Measurements from ENCODE around the gene ANKRD63. TPM values are rescaled to one million over a fixed set of nuclear protein-coding genes. Genes with fewer than 3 reads are reported as not detected.

The ANKRD63 gene
- polyA plus RNA-seq, 1 experiment = not detected

- CTCF ChIA-PET = interaction anchor here (6.0 to 7.6 kb wide), 2 partner anchors 8 to 13 kb away, joined by 35 to 74 read pairs; no protein-coding TSS in a partner anchor
- Histone ChIP-seq H3K36me3 (ENCODE audit: control insufficient read depth, insufficient read depth, low read length) (no peaks in the 10 kb centered on the region), H3K4me3 (ENCODE audit: low read depth, low read length) (no peak overlapping the region), H3K27me3 (ENCODE audit: control insufficient read depth, insufficient read depth, low read length) (peaks cover 4% of the 10 kb centered on the region)
- POLR2A ChIA-PET = no interaction called here
- TF ChIP-seq CTCF (IDR thresholded peaks at IDR 0.05; ENCODE audit: insufficient read depth, low read depth, low read length) = no peak
- DNase-seq (ENCODE audit: low read depth) = no peak
Measured at GRCh38 chr15:40265355-40265754, 17.5 kb downstream of the ANKRD63 start.

- Histone ChIP-seq H3K36me3 (ENCODE audit: control insufficient read depth, insufficient read depth, low read length) (no peaks in the 10 kb centered on the region), H3K4me3 (ENCODE audit: low read depth, low read length) (no peak overlapping the region), H3K27me3 (ENCODE audit: control insufficient read depth, insufficient read depth, low read length) (no peaks in the 10 kb centered on the region; the same call in 1 of the 2 replicates)
- no peak for DNase-seq (ENCODE audit: low read depth)
- ChIA-PET CTCF (interaction anchor here (0.6 to 7.6 kb wide), 8 partner anchors 9 to 219 kb away, joined by 3 to 74 read pairs (median 8); partner anchors contain the start of gene ANKRD63), POLR2A (no interaction called here)
- TF ChIP-seq CTCF (IDR thresholded peaks at IDR 0.05; ENCODE audit: insufficient read depth, low read depth, low read length) = no peak
Measured at GRCh38 chr15:40264321-40265153, 18.3 kb downstream of the ANKRD63 start.

- no peaks in the 10 kb centered on the region; the same call in 1 of the 2 replicates for H3K27me3 ChIP-seq (ENCODE audit: control insufficient read depth, insufficient read depth, low read length)
- no peak for TF ChIP-seq CTCF (IDR thresholded peaks at IDR 0.05; ENCODE audit: insufficient read depth, low read depth, low read length)
- no peak for DNase-seq (ENCODE audit: low read depth)
- POLR2A ChIA-PET = interaction anchor here (0.6 kb wide), 1 partner anchor 14 kb away, joined by 4 read pairs; no protein-coding TSS in a partner anchor
- H3K4me3 ChIP-seq (ENCODE audit: low read depth, low read length) = no peak overlapping the region
- CTCF ChIA-PET = interaction anchor here (0.7 to 7.6 kb wide), 11 partner anchors 9 to 218 kb away, joined by 3 to 74 read pairs (median 6); no protein-coding TSS in a partner anchor
- H3K36me3 ChIP-seq (ENCODE audit: control insufficient read depth, insufficient read depth, low read length) = no peaks in the 10 kb centered on the region
Measured at GRCh38 chr15:40263024-40263754, 19.7 kb downstream of the ANKRD63 start.

- TF ChIP-seq CTCF (IDR thresholded peaks at IDR 0.05; ENCODE audit: insufficient read depth, low read depth, low read length) = no peak
- H3K36me3 ChIP-seq (ENCODE audit: control insufficient read depth, insufficient read depth, low read length) = no peaks in the 10 kb centered on the region
- H3K27me3 ChIP-seq (ENCODE audit: control insufficient read depth, insufficient read depth, low read length) = peaks cover 18% of the 10 kb centered on the region
- DNase-seq (ENCODE audit: low read depth) = no peak
- H3K4me3 ChIP-seq (ENCODE audit: low read depth, low read length) = no peak overlapping the region
- POLR2A ChIA-PET = no interaction called here
- CTCF ChIA-PET = interaction anchor here (0.9 to 2.8 kb wide), 4 partner anchors 14 to 20 kb away, joined by 3 to 21 read pairs (median 4); no protein-coding TSS in a partner anchor
Measured at GRCh38 chr15:40259021-40259420, 23.8 kb downstream of the ANKRD63 start.

- POLR2A ChIA-PET = no interaction called here
- H3K36me3 ChIP-seq (ENCODE audit: control insufficient read depth, insufficient read depth, low read length) = no peaks in the 10 kb centered on the region
- TF ChIP-seq CTCF (IDR thresholded peaks at IDR 0.05; ENCODE audit: insufficient read depth, low read depth, low read length) = no peak
- H3K4me3 ChIP-seq (ENCODE audit: low read depth, low read length) = no peak overlapping the region
- H3K27me3 ChIP-seq (ENCODE audit: control insufficient read depth, insufficient read depth, low read length) = peaks cover 23% of the 10 kb centered on the region
- CTCF ChIA-PET = interaction anchor here (0.9 to 2.8 kb wide), 4 partner anchors 15 to 21 kb away, joined by 3 to 21 read pairs (median 4); no protein-coding TSS in a partner anchor
- DNase-seq (ENCODE audit: low read depth) = no peak
Measured at GRCh38 chr15:40258544-40258943, 24.3 kb downstream of the ANKRD63 start.
